HG03045 (cell line): ENCODE results near the gene GCG.

Experiments used
- ATAC-seq: cut with Tn5 transposase; IDR thresholded peaks from one replicate; pipeline ENCODE4 v1.9.1; 2021; ENCODE audit warnings: mild to moderate bottlenecking, moderate library complexity; ENCODE audit not compliant: unreplicated experiment

GCG gene

GRCh38 chr2:162103443-162104009 lies 48.5 kb downstream of the GCG start:
- no peak for ATAC-seq

GRCh38 chr2:162100579-162100978 lies 51.5 kb downstream of the GCG start:
- ATAC-seq = no peak

GRCh38 chr2:162099836-162100235 lies 52.2 kb downstream of the GCG start:
- no peak for ATAC-seq
